HepG2 (cell line): ENCODE results near the gene CTU2. TPM values are rescaled to one million over a fixed set of nuclear protein-coding genes. Genes with fewer than 3 reads are reported as not detected.

ENCODE experiments used
- ARNT2 ChIP-seq: sonication (generic); formaldehyde crosslinking; IDR thresholded peaks from 2 replicates; pipeline ENCODE4 v1.8.0; 2022; ENCODE audit warnings: mild to moderate bottlenecking, low read depth, missing genetic modification reagents, moderate library complexity
- BHLHE40 ChIP-seq: IDR thresholded peaks from 2 replicates; pipeline ENCODE4 v1.6.1; 2011; ENCODE audit warnings: low read length, improper control_type of control experiment
- CBX5 ChIP-seq: sonication (generic); formaldehyde crosslinking; IDR thresholded peaks from 2 replicates; pipeline ENCODE4 v1.4.0; 2020; ENCODE audit warnings: missing genetic modification reagents, borderline replicate concordance
- CHD4 ChIP-seq: fragments of 200-600 bp; sonication (generic); IDR thresholded peaks from 2 replicates; pipeline ENCODE4 v1.7.0; 2017; ENCODE audit warnings: mild to moderate bottlenecking, low read length, borderline replicate concordance
- DNMT1 ChIP-seq: sonication (generic); formaldehyde crosslinking; IDR thresholded peaks from 2 replicates; pipeline ENCODE4 v1.5.1; 2020; ENCODE audit warnings: mild to moderate bottlenecking, missing genetic modification reagents
- MAF1 ChIP-seq: sonication (generic); formaldehyde crosslinking; IDR thresholded peaks from 2 replicates; pipeline ENCODE4 v1.5.0; 2020; ENCODE audit warnings: missing genetic modification reagents, borderline replicate concordance
- NFKBIZ ChIP-seq: IDR thresholded peaks from 2 replicates; pipeline ENCODE4 v1.6.1; 2018; ENCODE audit warnings: missing genetic modification reagents, missing compliant biosample characterization
- PCBP1 ChIP-seq: fragments of 200-400 bp; formaldehyde crosslinking; IDR thresholded peaks from 2 replicates; pipeline ENCODE4 v1.6.1; 2017; ENCODE audit warnings: mild to moderate bottlenecking, low read depth, low read length, borderline replicate concordance
- RBAK ChIP-seq: sonication (generic); formaldehyde crosslinking; IDR thresholded peaks from 2 replicates; pipeline ENCODE4 v1.5.1; 2020; ENCODE audit warnings: mild to moderate bottlenecking, missing genetic modification reagents
- SP140L ChIP-seq: sonication (generic); formaldehyde crosslinking; IDR thresholded peaks from 2 replicates; pipeline ENCODE4 v1.4.0; 2020; ENCODE audit warnings: missing genetic modification reagents, borderline replicate concordance
- ZNF138 ChIP-seq: sonication (generic); formaldehyde crosslinking; IDR thresholded peaks from 2 replicates; pipeline ENCODE4 v1.5.0; 2020; ENCODE audit warnings: mild to moderate bottlenecking, low read depth, missing genetic modification reagents
- ZNF224 ChIP-seq: sonication (generic); formaldehyde crosslinking; IDR thresholded peaks from 2 replicates; pipeline ENCODE4 v1.5.0; 2020; ENCODE audit warnings: mild to moderate bottlenecking, missing genetic modification reagents
- ZNF274 ChIP-seq: sonication (generic); formaldehyde crosslinking; IDR thresholded peaks from 2 replicates; pipeline ENCODE4 v1.5.1; 2020; ENCODE audit warnings: mild to moderate bottlenecking, missing genetic modification reagents
- ZNF292 ChIP-seq: sonication (generic); formaldehyde crosslinking; IDR thresholded peaks from 2 replicates; pipeline ENCODE4 v1.8.1; 2022; ENCODE audit warnings: mild to moderate bottlenecking, low read depth, missing genetic modification reagents, borderline replicate concordance
- ZNF329 ChIP-seq: sonication (generic); formaldehyde crosslinking; IDR thresholded peaks from 2 replicates; pipeline ENCODE4 v1.9.0; 2021; ENCODE audit warnings: low read depth, mild to moderate bottlenecking, missing genetic modification reagents
- ZNF550 ChIP-seq: sonication (generic); formaldehyde crosslinking; IDR thresholded peaks from 2 replicates; pipeline ENCODE4 v1.4.0; 2020; ENCODE audit warnings: mild to moderate bottlenecking, missing genetic modification reagents, borderline replicate concordance
- ZNF558 ChIP-seq: sonication (generic); formaldehyde crosslinking; IDR thresholded peaks from 2 replicates; pipeline ENCODE4 v1.9.0; 2022; ENCODE audit warnings: mild to moderate bottlenecking, missing genetic modification reagents, borderline replicate concordance
- polyA plus RNA-seq, 8 experiments: library from polyadenylated mRNA; depleted of rRNA in 3 of 8; stranded (reverse) in 7 of 8; unstranded in 1 of 8; fragments of >200 nt; fragmentation: Illumina TruSeq in 4 of 8; extraction: Trizol in 4 of 8; gene quantifications; 2 replicates each; pipeline versions ENCODE4 v1.2.1 to v1.2.3, GENCODE V29; 2011 to 2016; ENCODE audit warnings: low read depth in 4 of 8, missing spikeins in 1 of 8, mixed read lengths in 1 of 8; ENCODE audit not compliant: insufficient read depth in 1 of 8
- total RNA-seq, 5 experiments: library from RNA; depleted of rRNA; stranded (reverse); fragments of >200 nt; fragmentation: Illumina TruSeq; extraction: Trizol; gene quantifications; 2 replicates each; pipeline ENCODE4 v1.2.3, GENCODE V29; 2016; ENCODE audit warnings: low read depth in 1 of 5
- TF ChIP-seq, protein P1 (sequence below): sonication (generic); formaldehyde crosslinking; IDR thresholded peaks from 2 replicates; pipeline ENCODE4 v1.4.0; 2020; ENCODE audit warnings: low read depth, missing genetic modification reagents
- TF ChIP-seq, protein P2 (sequence below): sonication (generic); formaldehyde crosslinking; IDR thresholded peaks from 2 replicates; pipeline ENCODE4 v1.5.0; 2020; ENCODE audit warnings: mild to moderate bottlenecking, missing genetic modification reagents
- TF ChIP-seq, protein P3 (sequence below): sonication (generic); formaldehyde crosslinking; IDR thresholded peaks from 2 replicates; pipeline ENCODE4 v1.5.1; 2020; ENCODE audit warnings: missing genetic modification reagents, mild to moderate bottlenecking, borderline replicate concordance

Gene CTU2
- total and polyA plus RNA-seq, 2 of the 13 experiments (the other 11 are each of a cell fraction or from before 2014, with no cell fraction given) = 13.3 to 21.9 TPM

DNA sequence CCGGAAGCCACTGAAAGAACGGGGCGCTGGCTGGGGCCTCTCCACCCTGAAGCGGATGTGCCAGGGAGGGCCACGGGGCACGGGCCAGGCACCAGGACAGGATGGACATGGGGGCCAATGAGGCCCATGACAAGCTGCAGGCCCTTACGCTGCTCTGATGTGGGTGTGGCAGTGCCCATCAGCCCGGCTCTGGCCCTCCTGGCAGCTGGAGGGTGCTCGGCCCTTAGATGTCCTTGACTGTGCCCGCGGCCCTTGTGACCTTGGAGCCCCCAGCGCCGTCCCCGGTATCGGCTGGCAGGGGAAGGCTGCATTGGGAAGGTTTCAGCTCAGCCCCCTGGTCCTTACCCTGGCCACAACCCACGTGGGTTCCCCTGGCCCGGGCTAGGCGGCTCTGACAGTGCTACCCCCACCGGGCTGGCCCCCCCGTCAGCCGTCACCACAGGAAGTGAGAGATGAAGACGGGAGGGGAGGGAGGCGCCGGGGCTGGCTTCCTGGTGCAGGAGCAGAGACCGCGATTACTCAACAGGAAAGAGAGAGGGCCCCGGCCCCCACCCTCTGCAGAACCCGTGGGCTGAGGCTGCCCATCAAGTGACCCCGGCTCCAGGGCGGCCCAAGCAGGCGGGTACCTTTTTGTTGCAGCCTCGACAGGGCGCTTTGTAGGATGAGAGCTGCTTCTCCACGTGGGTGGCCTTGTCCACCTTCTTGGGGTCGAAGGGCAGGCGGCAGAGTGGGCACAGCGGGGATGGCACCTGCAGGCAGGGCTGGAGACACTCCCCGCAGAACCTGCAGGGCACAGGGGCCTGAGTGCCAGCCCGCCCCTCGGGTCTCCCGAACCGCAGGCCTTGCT lies 5.4 kb upstream of the CTU2 start (continued):
- TF ChIP-seq ZNF224 (CRISPR knock-in tag) (peak; percentile 90), ARNT2 (CRISPR knock-in tag) (0 out of 2 replicates have a peak, but pooled peaks have one; percentile 30), DNMT1 (CRISPR knock-in tag) (no peak), ZNF274 (peak; percentile 71), ZNF329 (no peak), CBX5 (CRISPR knock-in tag) (no peak; the same call in 1 of the 2 replicates), NFKBIZ (CRISPR knock-in tag) (no peak; the same call in 1 of the 2 replicates), MAF1 (CRISPR knock-in tag) (no peak), ZNF558 (CRISPR knock-in tag) (no peak; the same call in 1 of the 2 replicates), CHD4 (no peak), RBAK (CRISPR knock-in tag) (0 out of 2 replicates have a peak, but pooled peaks have one; percentile 25), BHLHE40 (no peak), PCBP1 (peak; percentile 80; the same call in 1 of the 2 replicates), SP140L (CRISPR knock-in tag) (peak; percentile 81; the same call in 1 of the 2 replicates), ZNF292 (CRISPR knock-in tag) (0 out of 2 replicates have a peak, but pooled peaks have one; percentile 51), ZNF550 (0 out of 2 replicates have a peak, but pooled peaks have one; percentile 87), ZNF138 (CRISPR knock-in tag) (no peak; the same call in 1 of the 2 replicates)
- TF ChIP-seq, protein P1, sequence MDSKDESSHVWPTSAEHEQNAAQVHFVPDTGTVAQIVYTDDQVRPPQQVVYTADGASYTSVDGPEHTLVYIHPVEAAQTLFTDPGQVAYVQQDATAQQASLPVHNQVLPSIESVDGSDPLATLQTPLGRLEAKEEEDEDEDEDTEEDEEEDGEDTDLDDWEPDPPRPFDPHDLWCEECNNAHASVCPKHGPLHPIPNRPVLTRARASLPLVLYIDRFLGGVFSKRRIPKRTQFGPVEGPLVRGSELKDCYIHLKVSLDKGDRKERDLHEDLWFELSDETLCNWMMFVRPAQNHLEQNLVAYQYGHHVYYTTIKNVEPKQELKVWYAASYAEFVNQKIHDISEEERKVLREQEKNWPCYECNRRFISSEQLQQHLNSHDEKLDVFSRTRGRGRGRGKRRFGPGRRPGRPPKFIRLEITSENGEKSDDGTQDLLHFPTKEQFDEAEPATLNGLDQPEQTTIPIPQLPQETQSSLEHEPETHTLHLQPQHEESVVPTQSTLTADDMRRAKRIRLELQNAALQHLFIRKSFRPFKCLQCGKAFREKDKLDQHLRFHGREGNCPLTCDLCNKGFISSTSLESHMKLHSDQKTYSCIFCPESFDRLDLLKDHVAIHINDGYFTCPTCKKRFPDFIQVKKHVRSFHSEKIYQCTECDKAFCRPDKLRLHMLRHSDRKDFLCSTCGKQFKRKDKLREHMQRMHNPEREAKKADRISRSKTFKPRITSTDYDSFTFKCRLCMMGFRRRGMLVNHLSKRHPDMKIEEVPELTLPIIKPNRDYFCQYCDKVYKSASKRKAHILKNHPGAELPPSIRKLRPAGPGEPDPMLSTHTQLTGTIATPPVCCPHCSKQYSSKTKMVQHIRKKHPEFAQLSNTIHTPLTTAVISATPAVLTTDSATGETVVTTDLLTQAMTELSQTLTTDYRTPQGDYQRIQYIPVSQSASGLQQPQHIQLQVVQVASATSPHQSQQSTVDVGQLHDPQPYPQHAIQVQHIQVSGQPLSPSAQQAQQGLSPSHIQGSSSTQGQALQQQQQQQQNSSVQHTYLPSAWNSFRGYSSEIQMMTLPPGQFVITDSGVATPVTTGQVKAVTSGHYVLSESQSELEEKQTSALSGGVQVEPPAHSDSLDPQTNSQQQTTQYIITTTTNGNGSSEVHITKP (CRISPR knock-in tag) = peak; percentile 68; the same call in 1 of the 2 replicates
- TF ChIP-seq, protein P2, sequence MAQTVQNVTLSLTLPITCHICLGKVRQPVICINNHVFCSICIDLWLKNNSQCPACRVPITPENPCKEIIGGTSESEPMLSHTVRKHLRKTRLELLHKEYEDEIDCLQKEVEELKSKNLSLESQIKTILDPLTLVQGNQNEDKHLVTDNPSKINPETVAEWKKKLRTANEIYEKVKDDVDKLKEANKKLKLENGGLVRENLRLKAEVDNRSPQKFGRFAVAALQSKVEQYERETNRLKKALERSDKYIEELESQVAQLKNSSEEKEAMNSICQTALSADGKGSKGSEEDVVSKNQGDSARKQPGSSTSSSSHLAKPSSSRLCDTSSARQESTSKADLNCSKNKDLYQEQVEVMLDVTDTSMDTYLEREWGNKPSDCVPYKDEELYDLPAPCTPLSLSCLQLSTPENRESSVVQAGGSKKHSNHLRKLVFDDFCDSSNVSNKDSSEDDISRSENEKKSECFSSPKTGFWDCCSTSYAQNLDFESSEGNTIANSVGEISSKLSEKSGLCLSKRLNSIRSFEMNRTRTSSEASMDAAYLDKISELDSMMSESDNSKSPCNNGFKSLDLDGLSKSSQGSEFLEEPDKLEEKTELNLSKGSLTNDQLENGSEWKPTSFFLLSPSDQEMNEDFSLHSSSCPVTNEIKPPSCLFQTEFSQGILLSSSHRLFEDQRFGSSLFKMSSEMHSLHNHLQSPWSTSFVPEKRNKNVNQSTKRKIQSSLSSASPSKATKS (CRISPR knock-in tag) = no peak
- TF ChIP-seq, protein P3, sequence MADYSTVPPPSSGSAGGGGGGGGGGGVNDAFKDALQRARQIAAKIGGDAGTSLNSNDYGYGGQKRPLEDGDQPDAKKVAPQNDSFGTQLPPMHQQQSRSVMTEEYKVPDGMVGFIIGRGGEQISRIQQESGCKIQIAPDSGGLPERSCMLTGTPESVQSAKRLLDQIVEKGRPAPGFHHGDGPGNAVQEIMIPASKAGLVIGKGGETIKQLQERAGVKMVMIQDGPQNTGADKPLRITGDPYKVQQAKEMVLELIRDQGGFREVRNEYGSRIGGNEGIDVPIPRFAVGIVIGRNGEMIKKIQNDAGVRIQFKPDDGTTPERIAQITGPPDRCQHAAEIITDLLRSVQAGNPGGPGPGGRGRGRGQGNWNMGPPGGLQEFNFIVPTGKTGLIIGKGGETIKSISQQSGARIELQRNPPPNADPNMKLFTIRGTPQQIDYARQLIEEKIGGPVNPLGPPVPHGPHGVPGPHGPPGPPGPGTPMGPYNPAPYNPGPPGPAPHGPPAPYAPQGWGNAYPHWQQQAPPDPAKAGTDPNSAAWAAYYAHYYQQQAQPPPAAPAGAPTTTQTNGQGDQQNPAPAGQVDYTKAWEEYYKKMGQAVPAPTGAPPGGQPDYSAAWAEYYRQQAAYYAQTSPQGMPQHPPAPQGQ (CRISPR knock-in tag) = 0 out of 2 replicates have a peak, but pooled peaks have one; percentile 15
